IPS-20b (cell line): ENCODE results near the gene KLRB1.
"Not testable (repeated sequence)": the region's sequence is repeated elsewhere in the genome, so short reads cannot be mapped to it uniquely, and the experiment has no call there.

Experiments
- H3K27ac ChIP-seq: one replicate; pipeline ENCODE4 v1.5.1; 2013; ENCODE audit warnings: low read length
- H3K27me3 ChIP-seq: 2 replicates; pipeline ENCODE4 v1.6.1; 2013; ENCODE audit warnings: mild to moderate bottlenecking, low read length, inconsistent platforms; ENCODE audit not compliant: insufficient read depth
- H3K36me3 ChIP-seq: 2 replicates; pipeline ENCODE4 v1.6.1; 2013; ENCODE audit warnings: low read depth, mild to moderate bottlenecking, inconsistent platforms, low read length, moderate library complexity; ENCODE audit not compliant: insufficient read depth
- H3K4me1 ChIP-seq: 2 replicates; pipeline ENCODE4 v1.6.1; 2013; ENCODE audit warnings: mild to moderate bottlenecking, control low read depth, inconsistent platforms, low read length, moderate library complexity; ENCODE audit not compliant: insufficient read depth
- H3K4me3 ChIP-seq: 2 replicates; pipeline ENCODE4 v1.5.1; 2013; ENCODE audit warnings: mild to moderate bottlenecking, low read length, inconsistent platforms
- H3K9ac ChIP-seq: 2 replicates; pipeline ENCODE4 v1.6.1; 2013; ENCODE audit warnings: low read depth, mild to moderate bottlenecking, inconsistent platforms, low read length, moderate library complexity
- H3K9me3 ChIP-seq: 2 replicates; pipeline ENCODE4 v1.6.1; 2013; ENCODE audit warnings: mild to moderate bottlenecking, low read depth, low read length, inconsistent platforms; ENCODE audit not compliant: insufficient read depth

Gene KLRB1

GRCh38 chr12:9607716-9608115, at the start of gene KLRB1:
KLRB1 (minus strand) TSS chr12:9607916; CDS start chr12:9607839, 77 bp downstream.
- H3K9ac ChIP-seq: no peak within 1 kb of the TSS
- H3K36me3 ChIP-seq: no peaks in the 10 kb centered on the region
- no peaks in the 10 kb centered on the region for H3K27me3 ChIP-seq
- no peaks in the 10 kb centered on the region for H3K4me1 ChIP-seq
- no peak within 1 kb of the TSS for H3K27ac ChIP-seq
- H3K4me3 ChIP-seq: no peak within 1 kb of the TSS
- H3K9me3 ChIP-seq: peaks cover 12% of the 10 kb centered on the region

GRCh38 chr12:9651265-9651729, 43.6 kb upstream of the KLRB1 start:
- H3K4me1 ChIP-seq: peaks cover 25% of the 10 kb centered on the region
- no peaks in the 10 kb centered on the region for H3K27me3 ChIP-seq
- no peak overlapping the region for H3K9ac ChIP-seq
- no peaks in the 10 kb centered on the region for H3K9me3 ChIP-seq
- H3K36me3 ChIP-seq: peaks cover 36% of the 10 kb centered on the region
- no peak overlapping the region for H3K4me3 ChIP-seq
- H3K27ac ChIP-seq: no peak overlapping the region

- Histone ChIP-seq H3K4me1 (peaks cover 25% of the 10 kb centered on the region), H3K9me3 (no peaks in the 10 kb centered on the region), H3K4me3 (no peak overlapping the region), H3K9ac (0 out of 2 replicates have a peak overlapping the region, but pooled peaks have one; percentile 89), H3K36me3 (peaks cover 24% of the 10 kb centered on the region), H3K27ac (no peak overlapping the region), H3K27me3 (no peaks in the 10 kb centered on the region)
Observed at GRCh38 chr12:9650151-9650576, 42.4 kb upstream of the KLRB1 start.

- Histone ChIP-seq H3K27me3 (no peaks in the 10 kb centered on the region), H3K27ac (no peak overlapping the region), H3K4me3 (peak overlapping the region; percentile 84), H3K36me3 (peaks cover 18% of the 10 kb centered on the region), H3K9ac (peak overlapping the region; percentile 89; the same call in 1 of the 2 replicates), H3K9me3 (no peaks in the 10 kb centered on the region), H3K4me1 (peaks cover 25% of the 10 kb centered on the region)
Observed at GRCh38 chr12:9649532-9649940, 41.8 kb upstream of the KLRB1 start.

- H3K27me3 ChIP-seq: no peaks in the 10 kb centered on the region
- H3K27ac ChIP-seq: peak overlapping the region; percentile 46
- H3K9me3 ChIP-seq: no peaks in the 10 kb centered on the region
- peak overlapping the region; percentile 89 for H3K9ac ChIP-seq
- peaks cover 12% of the 10 kb centered on the region for H3K36me3 ChIP-seq
- peak overlapping the region; percentile 84 for H3K4me3 ChIP-seq
- H3K4me1 ChIP-seq: peaks cover 25% of the 10 kb centered on the region
Observed at GRCh38 chr12:9648701-9649531, 41.2 kb upstream of the KLRB1 start.

- Histone ChIP-seq H3K27ac (peak overlapping the region; percentile 46), H3K4me3 (peak overlapping the region; percentile 84), H3K27me3 (no peaks in the 10 kb centered on the region), H3K4me1 (peaks cover 25% of the 10 kb centered on the region), H3K9me3 (no peaks in the 10 kb centered on the region), H3K36me3 (0 out of 2 replicates have a peak, but pooled peaks cover 3% of the 10 kb centered on the region), H3K9ac (peak overlapping the region; percentile 89)
Observed at GRCh38 chr12:9647825-9648700, 40.3 kb upstream of the KLRB1 start.

- Histone ChIP-seq H3K9ac (peak overlapping the region; percentile 89), H3K4me3 (peak overlapping the region; percentile 84), H3K36me3 (no peaks in the 10 kb centered on the region), H3K9me3 (no peaks in the 10 kb centered on the region), H3K27ac (peak overlapping the region; percentile 4), H3K27me3 (no peaks in the 10 kb centered on the region), H3K4me1 (peaks cover 25% of the 10 kb centered on the region)
Observed at GRCh38 chr12:9646794-9647781, 39.4 kb upstream of the KLRB1 start.

- H3K27ac ChIP-seq, H3K27me3 ChIP-seq, H3K9me3 ChIP-seq, H3K4me3 ChIP-seq, H3K36me3 ChIP-seq, H3K9ac ChIP-seq: not testable (repeated sequence)
- peaks cover 17% of the 10 kb centered on the region for H3K4me1 ChIP-seq
Observed at GRCh38 chr12:9644985-9645551, 37.4 kb upstream of the KLRB1 start.

- H3K36me3 ChIP-seq: no peaks in the 10 kb centered on the region
- H3K4me3 ChIP-seq: no peak overlapping the region
- peaks cover 10% of the 10 kb centered on the region for H3K9me3 ChIP-seq
- H3K4me1 ChIP-seq: peaks cover 7% of the 10 kb centered on the region; the same call in 1 of the 2 replicates
- H3K27me3 ChIP-seq: no peaks in the 10 kb centered on the region
- no peak overlapping the region for H3K9ac ChIP-seq
- H3K27ac ChIP-seq: no peak overlapping the region
Observed at GRCh38 chr12:9643266-9643660, 35.5 kb upstream of the KLRB1 start.

GRCh38 chr12:9642606-9643265, 35.0 kb upstream of the KLRB1 start:
- no peak overlapping the region for H3K9ac ChIP-seq
- peaks cover 7% of the 10 kb centered on the region; the same call in 1 of the 2 replicates for H3K4me1 ChIP-seq

More at GRCh38 chr12:9642606-9643265, 35.0 kb upstream of the KLRB1 start:
- H3K9me3 ChIP-seq: peaks cover 10% of the 10 kb centered on the region
- H3K4me3 ChIP-seq: no peak overlapping the region
- no peaks in the 10 kb centered on the region for H3K27me3 ChIP-seq
- no peaks in the 10 kb centered on the region for H3K36me3 ChIP-seq
- H3K27ac ChIP-seq: no peak overlapping the region
